Stimulated activated CD8-positive, alpha-beta memory T cell treated with anti-CD3 and anti-CD28 coated beads, Interleukin-2, amount 100 ng/mL, for 1 hour (primary cell): ENCODE data around the gene HTR2C.
"Not testable (repeated sequence)": the region's sequence is repeated elsewhere in the genome, so short reads cannot be mapped to it uniquely, and the experiment has no call there.

ENCODE experiments used
- DNase-seq, 2 donors: peaks; one replicate each; pipeline ENCODE4 v3.0.0-alpha.2; 2020; ENCODE audit warnings: low read depth in 2 of 2

Gene HTR2C

DNA sequence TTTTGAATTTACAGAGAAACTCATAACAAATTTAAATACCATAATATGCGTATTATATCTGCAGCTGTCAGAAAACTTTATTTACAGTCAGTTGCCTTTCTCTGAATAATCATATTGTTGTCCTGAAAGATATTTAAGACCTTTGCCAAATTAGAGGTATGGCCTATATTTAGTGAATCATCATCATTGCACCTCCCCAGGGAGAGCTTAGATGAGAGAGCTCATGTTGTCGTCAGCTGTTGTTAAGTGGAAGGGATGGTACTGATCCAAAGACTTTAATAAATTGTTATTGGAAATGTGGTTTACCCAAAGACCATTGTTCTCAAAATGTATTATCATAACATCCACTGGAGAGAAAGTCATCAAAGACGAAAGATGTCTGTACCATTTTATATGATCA lies 128.6 kb downstream of the HTR2C start:
- DNase-seq, result no peak

DNA sequence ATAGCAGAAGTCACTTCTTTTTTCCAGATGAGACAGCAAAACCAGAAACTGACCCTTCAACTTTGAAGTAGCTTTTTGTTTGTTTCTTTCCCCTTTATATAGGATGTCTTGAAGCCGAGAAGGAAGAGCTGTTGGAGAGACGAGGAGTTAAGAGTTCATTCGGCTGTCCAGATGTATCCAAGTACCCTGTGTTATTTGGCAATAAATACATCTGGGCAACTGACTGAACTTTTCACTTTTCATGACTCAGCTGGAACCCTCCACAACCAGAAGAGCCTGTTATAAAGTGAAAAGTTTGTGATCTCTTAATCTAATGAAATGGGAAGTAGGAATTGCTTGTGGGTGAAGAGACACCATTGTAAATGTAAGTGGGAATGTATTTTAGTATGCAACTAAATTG lies 131.2 kb downstream of the HTR2C start:
- DNase-seq, result no peak

DNA sequence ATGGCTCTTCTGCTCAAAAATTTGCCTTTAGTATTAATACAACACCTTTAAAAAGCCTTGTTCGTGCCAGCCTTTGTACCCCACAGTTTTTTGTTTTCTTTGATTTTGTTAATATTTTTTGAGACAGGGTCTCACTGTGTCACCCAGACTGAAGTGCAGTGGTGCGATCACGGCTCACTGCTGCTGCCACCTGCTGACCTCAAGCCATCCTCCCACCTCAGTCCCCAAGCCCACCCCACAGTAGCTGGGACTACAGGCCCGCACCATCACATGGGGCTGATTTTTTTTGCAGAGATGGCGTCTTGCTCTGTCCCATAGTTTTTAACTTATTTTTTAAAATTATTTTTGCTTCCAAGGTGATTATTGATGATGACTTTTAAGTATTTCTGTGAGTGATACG lies 134.0 kb downstream of the HTR2C start:
- no peak for DNase-seq

DNA sequence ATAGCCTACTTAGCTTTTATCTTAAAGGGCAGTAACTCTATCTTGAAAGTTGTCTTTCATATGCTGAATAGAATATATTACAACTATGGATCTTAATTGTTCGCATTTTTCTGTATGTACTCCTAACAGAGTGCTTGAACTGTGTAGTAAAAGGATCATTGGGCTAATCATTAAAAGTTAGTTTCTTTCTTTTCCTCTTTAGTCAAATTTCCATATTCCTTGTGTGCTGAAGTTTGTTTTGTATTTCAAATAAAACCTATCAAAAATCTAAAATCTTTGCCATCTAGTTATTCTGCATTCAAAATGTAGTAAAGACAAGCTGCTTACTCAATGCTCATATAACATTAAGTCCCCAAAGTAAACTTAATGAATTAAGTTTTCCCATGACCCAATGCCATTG lies 182.7 kb downstream of the HTR2C start:
- no peak for DNase-seq

DNA sequence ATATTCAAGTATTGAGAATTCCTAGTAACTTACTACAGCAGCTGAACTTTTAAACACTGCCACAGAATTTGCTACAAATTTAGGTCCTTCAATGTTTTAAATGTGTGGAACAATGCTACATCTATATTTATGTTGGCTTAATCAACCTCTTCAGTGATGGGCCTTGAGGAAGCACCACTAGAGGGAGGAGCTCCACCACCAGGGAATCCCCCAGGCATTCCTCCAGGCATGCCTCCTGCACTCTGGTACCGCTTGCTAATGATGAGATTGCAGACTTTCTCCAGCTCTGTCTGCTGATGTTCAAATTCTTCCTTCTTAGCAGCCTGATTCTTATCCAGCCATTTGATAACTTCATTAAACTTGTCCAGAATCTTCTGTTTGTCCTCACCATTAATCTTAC lies 190.8 kb downstream of the HTR2C start:
- DNase-seq, result no peak

DNA sequence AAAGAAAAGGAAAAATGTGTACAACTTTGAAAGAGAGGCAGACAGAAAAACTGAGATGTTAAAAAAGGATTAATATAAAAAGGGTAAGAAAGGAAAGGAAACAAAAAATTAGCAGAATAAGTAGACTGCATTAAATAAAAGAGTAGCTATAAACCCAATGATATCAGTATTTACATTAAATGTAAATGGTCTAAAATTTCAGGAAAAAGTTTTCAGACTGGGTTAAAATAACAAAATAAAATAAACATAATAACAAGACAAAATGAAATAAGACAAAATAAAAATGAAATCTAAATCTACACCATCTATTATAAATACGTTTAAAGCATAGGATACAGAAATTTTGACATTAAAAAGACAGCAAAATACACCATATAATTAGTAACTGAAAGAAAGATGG lies 199.0 kb downstream of the HTR2C start:
- DNase-seq, result no peak

DNA sequence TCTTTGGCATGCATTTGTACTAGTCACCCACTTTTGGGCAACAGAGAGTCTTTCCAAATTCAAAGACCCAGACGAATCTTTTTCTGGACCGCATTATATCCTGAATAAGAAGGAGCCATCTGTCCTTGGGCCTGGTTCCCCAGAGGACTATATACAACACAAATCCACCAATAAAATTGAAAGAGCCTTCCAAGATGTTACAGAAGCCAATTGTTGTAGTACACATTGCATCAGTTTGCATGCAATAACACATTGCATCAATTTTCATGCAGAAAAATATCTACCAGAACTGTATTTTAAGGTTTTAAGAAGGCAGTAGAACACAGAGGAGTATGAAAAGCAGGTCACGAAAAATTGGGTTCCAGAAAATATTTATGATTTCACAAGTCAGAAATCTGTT lies 203.2 kb downstream of the HTR2C start:
- DNase-seq, result no peak

DNA sequence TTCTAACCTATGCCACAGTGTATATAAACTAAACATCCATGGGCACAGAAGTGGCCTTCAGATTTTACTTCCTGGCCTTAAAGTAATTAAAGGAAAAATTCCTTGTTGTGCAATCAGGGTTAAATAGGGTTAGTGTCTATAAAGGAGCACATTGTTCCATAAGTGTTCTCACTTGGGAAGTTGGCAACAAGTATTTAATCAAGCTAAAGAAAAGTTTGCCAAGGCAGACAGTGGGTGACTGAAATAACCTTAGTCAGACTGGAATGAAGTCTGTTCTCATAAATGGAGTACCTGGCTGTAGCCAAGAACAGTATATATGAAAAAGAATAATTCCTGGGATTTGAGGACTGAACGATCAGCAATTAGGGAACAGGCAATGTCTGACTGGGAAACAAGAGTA lies 213.6 kb downstream of the HTR2C start:
- DNase-seq, result no peak

DNA sequence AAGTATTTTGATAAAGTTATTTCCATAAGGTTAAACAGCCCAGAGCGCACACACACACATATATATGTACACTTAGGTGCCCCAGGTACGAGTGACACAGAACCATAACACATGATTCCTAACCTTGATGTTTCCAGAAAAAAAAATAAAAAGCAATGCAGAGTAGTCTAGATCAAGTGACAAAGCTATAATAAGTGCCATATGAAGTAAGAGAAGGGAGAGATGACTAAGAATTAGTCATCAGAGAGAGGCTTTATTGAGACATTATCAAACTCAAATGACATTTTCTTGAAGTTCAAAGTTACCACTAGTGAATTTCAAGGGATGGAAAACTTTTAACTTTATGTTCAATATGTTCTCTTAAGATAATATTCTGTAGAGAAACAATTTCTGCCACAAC lies 215.0 kb downstream of the HTR2C start:
- DNase-seq, result no peak

DNA sequence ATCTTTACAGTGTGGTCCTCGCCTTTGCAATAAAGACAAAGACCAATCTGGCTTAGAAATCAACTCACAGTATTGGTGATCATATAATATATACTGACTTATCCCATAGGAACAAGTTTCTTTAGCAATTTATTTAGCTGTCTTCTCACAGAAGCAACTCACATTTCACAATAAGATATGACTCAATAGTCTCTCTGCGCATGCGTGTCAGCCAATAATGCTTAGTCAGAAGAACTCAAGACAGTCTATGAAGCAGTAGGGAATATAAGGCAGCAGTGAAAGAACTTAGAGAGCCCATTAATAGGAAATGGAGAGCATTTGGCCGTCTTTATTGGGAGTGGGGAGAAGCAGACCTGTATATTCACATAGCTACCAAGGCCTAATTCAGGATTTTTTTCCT lies 216.8 kb downstream of the HTR2C start:
- DNase-seq, result no peak

DNA sequence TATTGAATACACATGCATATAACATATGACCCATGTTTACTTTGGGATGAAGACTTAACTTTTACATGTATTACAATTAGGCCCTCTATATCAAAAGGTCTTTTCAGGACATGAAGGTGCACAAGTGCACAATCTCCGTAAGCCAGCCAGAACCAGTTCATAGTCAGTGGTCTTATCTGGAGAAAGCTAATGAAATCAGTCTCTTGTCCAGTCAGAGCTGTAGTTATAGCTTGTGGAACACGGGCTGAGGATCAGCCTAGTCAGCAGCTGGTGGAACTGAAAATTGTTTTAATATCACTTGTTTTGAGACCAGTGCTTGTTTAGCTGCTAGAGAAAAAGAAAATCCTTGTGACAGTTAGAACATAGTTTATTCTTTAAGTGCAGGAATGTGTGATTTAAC lies 235.6 kb downstream of the HTR2C start:
- no peak for DNase-seq

DNA sequence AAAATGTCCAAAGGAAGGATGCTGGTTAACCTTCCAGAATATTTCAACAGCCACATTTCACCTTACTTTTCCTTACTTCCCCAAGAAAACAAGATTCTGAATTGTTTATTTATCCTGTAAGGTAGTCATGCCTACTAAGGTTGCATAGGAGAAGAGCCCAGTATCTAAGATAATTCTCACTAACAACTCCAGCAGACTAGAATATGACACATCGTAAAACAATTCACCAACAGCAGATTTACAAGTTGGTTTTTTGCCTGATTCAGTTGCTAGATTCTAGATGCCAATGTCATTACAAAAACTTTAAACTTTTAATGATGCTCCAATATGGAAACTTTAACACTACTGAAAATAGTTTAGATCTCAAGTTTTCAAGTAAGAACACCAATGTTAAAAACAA lies 257.2 kb downstream of the HTR2C start:
- DNase-seq, result no peak

DNA sequence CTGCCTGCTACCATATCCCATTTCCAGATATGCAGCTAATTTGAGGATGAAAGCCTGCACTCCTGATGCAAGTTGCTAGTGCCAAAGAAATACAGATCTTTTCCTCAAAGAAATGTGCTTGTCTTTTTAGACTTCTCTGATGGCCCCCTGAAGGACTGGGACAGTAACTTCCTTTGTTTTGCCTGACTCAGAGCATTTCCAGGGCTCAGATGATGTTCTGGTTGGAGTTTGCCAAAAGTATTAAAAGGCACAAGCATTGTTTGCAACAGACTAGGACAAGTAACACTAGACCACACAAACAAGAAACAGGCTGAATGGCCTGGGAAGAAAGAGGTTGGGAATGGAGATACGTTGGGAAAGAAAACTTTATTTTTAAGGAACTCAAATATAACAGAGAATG lies 258.3 kb downstream of the HTR2C start:
- DNase-seq, result no peak

DNA sequence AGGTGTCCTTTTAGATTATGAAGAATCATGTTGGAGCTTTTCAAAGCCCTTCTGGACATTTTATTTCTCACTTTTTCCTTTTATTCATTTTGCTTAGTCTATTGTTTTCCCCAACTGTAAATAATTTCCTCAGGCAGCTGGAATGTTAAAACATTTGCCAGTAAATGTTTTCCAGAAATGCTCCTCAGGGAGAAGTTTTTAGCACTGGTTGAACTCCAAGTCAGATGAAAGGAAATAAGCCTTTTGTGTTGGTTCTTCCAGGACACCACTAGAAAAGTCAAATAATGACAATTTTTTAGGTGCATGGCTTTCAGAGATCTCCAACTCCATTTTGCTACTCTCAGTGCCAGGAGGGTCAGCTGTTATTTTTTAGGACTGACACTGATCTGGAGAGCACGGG lies 305.6 kb downstream of the HTR2C start:
- no peak for DNase-seq

DNA sequence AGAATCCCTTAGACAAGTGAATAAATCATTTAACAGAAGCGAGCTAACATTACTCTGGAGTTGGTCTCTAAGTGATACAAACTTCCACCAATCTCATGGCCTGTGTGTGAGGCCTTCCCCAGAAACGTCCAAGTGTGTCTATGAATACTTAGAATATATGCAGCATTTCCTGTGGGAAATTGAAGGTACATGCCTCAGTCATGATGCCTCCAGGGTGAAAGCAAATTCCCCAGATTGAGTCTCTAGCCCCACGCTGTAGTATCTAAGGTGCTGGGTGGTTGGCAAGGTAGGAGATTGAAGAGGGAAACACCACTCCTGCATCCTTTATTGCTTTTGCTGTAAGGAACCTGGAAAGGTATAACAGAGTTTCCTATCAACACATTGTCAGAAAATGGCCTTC lies 319.7 kb downstream of the HTR2C start:
- no peak for DNase-seq

DNA sequence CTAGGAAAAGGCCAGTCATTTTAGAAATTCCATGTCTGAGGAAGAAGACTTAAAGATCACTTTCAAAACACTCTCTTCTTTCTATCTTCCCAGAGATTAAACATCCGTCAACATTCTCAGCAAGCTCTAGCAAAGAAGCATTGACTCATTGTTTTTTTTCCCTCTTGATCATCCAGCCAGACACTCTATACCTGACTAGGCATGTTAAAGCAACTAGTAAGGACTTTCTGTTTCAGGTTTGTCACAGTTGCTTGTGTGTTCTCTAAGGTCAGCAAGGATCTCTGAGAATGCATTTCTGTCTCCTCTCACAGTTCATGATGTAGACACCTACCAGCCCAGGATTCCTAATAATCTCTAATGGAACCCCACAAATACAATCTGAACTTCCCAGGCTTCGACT lies 321.4 kb downstream of the HTR2C start:
- no peak for DNase-seq

DNA sequence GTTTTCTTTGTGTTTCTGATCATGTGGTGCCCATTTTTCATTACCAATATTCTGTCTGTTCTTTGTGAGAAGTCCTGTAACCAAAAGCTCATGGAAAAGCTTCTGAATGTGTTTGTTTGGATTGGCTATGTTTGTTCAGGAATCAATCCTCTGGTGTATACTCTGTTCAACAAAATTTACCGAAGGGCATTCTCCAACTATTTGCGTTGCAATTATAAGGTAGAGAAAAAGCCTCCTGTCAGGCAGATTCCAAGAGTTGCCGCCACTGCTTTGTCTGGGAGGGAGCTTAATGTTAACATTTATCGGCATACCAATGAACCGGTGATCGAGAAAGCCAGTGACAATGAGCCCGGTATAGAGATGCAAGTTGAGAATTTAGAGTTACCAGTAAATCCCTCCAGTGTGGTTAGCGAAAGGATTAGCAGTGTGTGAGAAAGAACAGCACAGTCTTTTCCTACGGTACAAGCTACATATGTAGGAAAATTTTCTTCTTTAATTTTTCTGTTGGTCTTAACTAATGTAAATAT lies 323.2 kb downstream of the HTR2C start:
- DNase-seq, result no peak

DNA sequence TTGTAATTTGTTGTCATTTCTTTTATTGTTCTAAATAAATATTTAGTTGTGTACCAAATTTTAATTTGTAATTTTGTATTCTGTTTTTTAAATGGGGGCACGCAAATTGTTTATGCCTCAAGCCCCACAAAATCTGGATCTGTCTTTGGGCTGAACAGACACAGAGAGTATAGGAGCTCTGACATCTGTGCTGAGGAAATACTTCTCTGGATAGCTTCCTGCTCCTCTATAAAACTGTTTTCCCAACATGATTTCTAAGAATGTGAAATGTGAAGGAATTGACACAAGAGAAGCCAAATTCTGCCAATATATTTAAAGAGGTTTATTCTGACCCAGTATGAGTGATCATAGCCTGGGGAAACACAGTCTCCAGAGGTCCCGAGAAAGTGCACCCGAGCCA lies 340.5 kb downstream of the HTR2C start:
- DNase-seq, result no peak

DNA sequence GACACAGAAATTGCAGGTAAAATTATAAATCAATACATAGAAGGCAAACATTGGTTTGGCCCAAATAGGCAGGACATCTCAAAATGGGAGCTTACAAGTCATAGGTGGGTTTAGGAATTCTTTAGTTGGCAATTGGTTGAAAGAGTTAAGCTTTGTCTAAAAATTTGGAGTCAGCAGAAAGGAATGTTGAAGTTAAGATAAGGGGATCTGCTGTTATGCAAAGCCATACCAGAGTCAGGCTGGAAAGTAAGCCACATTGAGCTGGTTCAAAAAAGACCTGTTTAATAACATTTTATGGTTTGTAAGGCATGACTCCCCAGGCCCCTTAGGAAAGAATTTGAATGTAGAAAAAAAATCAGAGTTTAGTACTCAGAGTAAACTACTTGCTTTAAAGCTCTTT lies 341.0 kb downstream of the HTR2C start:
- no peak for DNase-seq

DNA sequence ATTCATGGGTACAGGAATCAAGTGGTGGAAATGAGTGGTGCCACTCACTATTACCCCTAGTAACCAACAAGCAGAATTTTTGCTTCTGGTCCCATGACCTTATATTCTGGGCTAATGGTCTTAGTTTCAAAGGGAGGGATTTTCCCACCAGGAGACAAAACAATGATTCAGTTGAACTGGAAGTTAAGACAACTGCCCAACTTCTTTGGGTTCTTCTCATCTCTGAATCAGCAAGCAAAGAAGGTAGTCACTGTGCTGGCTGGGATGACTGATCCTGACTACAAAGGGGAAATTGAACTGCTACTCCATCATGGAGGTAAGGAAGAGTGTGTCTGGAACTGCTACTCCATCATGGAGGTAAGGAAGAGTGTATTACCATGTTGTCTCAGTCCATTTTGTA lies 346.3 kb downstream of the HTR2C start:
- DNase-seq, result no peak

DNA sequence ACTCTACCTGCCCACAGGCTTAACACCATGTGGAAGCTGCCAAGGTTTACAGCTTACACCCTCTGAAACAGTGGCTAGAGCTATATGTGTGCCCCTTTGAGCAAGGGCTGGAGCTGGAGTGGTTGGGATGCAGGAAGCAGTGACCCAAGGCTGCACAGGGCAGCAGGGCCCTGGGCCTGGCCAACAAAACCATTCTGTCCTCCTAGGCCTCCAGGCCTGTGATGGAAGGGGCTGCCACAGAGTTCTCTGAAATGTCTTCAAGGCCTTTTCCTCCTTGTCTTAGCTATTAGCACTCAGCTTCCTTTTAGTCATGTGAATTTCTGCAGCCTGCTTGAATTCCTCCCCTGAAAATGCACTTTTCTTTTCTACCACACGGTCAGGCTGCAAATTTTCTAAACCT lies 348.7 kb downstream of the HTR2C start:
- no peak for DNase-seq

DNA sequence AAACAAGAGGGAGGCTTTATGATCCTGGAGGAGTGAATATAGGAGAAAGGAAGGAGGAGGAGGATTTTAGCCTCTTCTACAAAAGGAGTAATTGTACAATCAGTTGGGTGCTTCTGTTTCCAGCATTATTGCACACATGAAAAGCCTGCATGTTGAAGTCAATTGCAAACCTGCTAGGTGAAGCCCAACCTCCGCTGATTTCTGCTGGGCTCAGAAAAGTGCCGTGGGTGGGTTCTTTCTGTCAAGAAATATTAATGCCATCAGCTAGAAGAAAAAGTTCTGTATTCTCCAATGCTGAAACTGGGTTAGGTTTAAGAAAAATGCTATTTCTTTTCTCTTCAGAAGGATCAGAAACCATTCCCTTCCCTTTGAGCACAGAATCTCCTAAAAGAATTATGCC lies 349.4 kb downstream of the HTR2C start:
- DNase-seq, result not testable (repeated sequence)

DNA sequence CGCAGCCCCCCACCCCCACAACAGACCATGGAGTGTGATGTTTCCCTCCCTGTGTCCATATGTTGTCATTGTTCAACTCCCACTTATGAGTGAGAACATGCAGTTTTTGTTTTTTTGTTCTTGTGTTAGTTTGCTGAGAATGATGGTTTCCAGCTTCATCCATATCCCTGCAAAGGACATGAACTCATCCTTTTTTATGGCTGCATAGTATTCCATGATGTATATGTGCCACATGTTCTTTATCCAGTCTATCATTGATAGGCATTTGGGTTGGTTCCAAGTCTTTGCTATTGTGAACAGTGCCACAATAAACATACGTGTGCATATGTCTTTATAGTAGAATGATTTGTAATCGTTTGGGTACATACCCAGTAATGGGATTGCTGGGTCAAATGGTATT lies 353.2 kb downstream of the HTR2C start:
- not testable (repeated sequence) for DNase-seq

DNA sequence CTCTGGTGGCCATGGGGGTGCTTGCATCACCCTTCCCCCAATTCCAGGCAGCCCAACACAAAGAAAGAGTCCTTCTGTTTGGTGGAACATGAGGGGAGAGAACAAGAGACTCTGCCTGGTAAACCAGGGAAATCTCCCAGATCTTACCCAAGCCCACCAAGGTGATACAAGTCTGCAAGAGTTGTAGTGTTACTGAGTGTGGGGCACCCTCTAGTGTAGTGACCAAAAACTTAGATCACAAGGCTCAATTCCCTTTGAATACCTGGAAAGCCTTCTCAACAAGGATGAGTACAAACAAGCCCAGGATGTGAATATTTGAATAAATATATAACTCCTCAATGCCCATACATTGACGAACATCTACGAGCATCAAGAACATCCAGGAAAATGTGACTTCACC lies 368.8 kb downstream of the HTR2C start:
- no peak for DNase-seq
